HL-60 (cell line): ENCODE measurements around the gene PRICKLE4.

Source experiments
- DNase-seq, 2 experiments: peaks; one replicate each; pipeline ENCODE4 v3.0.0-alpha.2; 2010 to 2020; ENCODE audit warnings: low read depth in 1 of 2, low spot score in 1 of 2
- H3K27ac ChIP-seq: fragments of 250-450 bp; sonication (Bioruptor Pico); replicated peaks from 2 replicates; pipeline ENCODE4 v1.5.1; 2020; ENCODE audit warnings: mild to moderate bottlenecking, moderate library complexity
- H3K27me3 ChIP-seq: fragments of 250-450 bp; sonication (Bioruptor Pico); 2 replicates; pipeline ENCODE4 v1.5.1; 2021; ENCODE audit warnings: mild to moderate bottlenecking, moderate library complexity; ENCODE audit not compliant: insufficient read depth, poor library complexity, severe bottlenecking
- H3K4me3 ChIP-seq: replicated peaks from 2 replicates; pipeline ENCODE4 v1.5.1; 2011; ENCODE audit warnings: mild to moderate bottlenecking, control low read depth, low read length; ENCODE audit not compliant: insufficient read depth
- CTCF ChIP-seq: IDR thresholded peaks from one replicate; pipeline ENCODE4 v1.5.1; 2011; ENCODE audit warnings: low read length, control low read depth, inconsistent platforms; ENCODE audit not compliant: insufficient read depth
- GABPA ChIP-seq: IDR thresholded peaks from 2 replicates; pipeline ENCODE4 v1.6.1; 2012; ENCODE audit warnings: low read depth
- POLR2AphosphoS5 ChIP-seq: IDR thresholded peaks from 2 replicates; pipeline ENCODE4 v1.6.1; 2012; ENCODE audit warnings: low read depth
- REST ChIP-seq: IDR thresholded peaks from 2 replicates; pipeline ENCODE4 v1.6.1; 2012; ENCODE audit warnings: low read depth; ENCODE audit not compliant: insufficient replicate concordance
- SPI1 ChIP-seq: IDR thresholded peaks from 2 replicates; pipeline ENCODE4 v1.6.1; 2012; ENCODE audit warnings: low read depth, mild to moderate bottlenecking, borderline replicate concordance

Gene PRICKLE4

GRCh38 chr6:41791984-41792383 is 11.4 kb downstream of the PRICKLE4 start:
- no peak for DNase-seq
- TF ChIP-seq POLR2AphosphoS5, result 0 out of 2 replicates have a peak, but pooled peaks have one; percentile 12
- TF ChIP-seq CTCF, result no peak
- no peaks in the 10 kb centered on the region for H3K27me3 ChIP-seq
- H3K4me3 ChIP-seq, result no peak overlapping the region
- no peak overlapping the region for H3K27ac ChIP-seq

- DNase-seq, result no peak
- no peaks in the 10 kb centered on the region for H3K27me3 ChIP-seq
- no peak overlapping the region for H3K27ac ChIP-seq
- H3K4me3 ChIP-seq, result no peak overlapping the region
- TF ChIP-seq REST (no peak), GABPA (no peak), CTCF (no peak), POLR2AphosphoS5 (no peak), SPI1 (no peak)
Observed at GRCh38 chr6:41796474-41796873, 15.9 kb downstream of the PRICKLE4 start.

- TF ChIP-seq REST, result no peak
- no peak for TF ChIP-seq CTCF
- TF ChIP-seq GABPA, result no peak
- TF ChIP-seq SPI1, result no peak
- no peak for TF ChIP-seq POLR2AphosphoS5
- Histone ChIP-seq H3K4me3 (no peak overlapping the region), H3K27me3 (no peaks in the 10 kb centered on the region), H3K27ac (no peak overlapping the region)
- DNase-seq, result no peak
Observed at GRCh38 chr6:41798901-41799558, 18.4 kb downstream of the PRICKLE4 start.

GRCh38 chr6:41799559-41799911 is 19.0 kb downstream of the PRICKLE4 start:
- no peaks in the 10 kb centered on the region for H3K27me3 ChIP-seq
- H3K4me3 ChIP-seq, result no peak overlapping the region
- TF ChIP-seq REST (no peak), CTCF (no peak), SPI1 (no peak), GABPA (no peak), POLR2AphosphoS5 (no peak)
- no peak for DNase-seq
- no peak overlapping the region for H3K27ac ChIP-seq
